A673 (cell line): ENCODE data around the gene HAGH.

Source experiments
- EZH2 ChIP-seq: fragments of 200-600 bp; sonication (generic); IDR thresholded peaks from 2 replicates; pipeline ENCODE4 v1.6.1; 2017; ENCODE audit warnings: borderline replicate concordance, low read depth, mild to moderate bottlenecking, mixed read lengths, antibody characterized with exemption, low read length; ENCODE audit not compliant: poor library complexity, severe bottlenecking
- TF ChIP-seq, protein P1 (sequence below): fragments of 300-800, 200-600 bp; sonication (generic); conservative IDR thresholded peaks from 2 replicates; pipeline ENCODE4 v1.5.1; 2017; ENCODE audit warnings: low read depth, mild to moderate bottlenecking, antibody characterized with exemption, low read length, moderate library complexity, mixed read lengths

DNA sequence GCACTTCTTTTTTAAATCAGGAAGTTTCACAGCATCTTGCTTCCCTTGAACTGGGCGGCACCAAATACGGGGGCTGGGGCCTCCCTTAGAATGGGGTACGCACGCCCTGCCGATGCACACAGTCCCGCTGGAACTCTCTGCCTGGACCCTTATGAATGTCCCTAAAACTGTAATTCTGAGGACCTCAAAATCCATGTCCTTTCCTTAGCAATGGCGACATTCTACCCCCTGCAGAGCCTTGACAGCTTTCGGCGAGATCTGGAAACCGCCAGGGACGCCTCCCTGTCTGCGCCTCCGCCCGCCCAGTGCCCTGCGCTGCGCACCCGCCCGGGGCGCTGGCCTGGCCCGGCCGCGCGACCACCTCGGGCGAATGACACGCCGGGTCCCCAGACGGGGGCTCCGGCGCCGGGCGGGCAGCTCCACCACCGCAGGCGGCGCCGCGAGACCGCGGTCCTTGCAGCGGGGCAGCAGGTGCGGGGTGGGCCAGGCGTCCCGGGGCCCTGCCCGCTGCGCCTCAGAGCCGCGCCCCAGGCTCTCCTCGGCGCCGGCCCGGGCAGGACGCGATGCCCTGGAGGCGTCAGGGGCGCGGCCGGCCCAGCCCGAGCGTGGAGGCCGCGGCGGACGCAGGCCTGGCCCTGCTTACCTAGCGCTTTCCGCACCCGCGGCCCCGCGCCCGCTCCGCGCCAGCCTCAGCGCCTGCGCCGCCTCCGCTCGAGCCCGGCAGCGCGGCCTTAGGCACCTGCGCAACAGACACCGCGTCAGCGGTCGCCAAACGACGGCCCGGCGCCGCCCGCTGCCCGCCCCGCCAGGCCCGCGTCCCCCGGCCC lies 548 bp downstream of the HAGH start:
- TF ChIP-seq, protein P1, sequence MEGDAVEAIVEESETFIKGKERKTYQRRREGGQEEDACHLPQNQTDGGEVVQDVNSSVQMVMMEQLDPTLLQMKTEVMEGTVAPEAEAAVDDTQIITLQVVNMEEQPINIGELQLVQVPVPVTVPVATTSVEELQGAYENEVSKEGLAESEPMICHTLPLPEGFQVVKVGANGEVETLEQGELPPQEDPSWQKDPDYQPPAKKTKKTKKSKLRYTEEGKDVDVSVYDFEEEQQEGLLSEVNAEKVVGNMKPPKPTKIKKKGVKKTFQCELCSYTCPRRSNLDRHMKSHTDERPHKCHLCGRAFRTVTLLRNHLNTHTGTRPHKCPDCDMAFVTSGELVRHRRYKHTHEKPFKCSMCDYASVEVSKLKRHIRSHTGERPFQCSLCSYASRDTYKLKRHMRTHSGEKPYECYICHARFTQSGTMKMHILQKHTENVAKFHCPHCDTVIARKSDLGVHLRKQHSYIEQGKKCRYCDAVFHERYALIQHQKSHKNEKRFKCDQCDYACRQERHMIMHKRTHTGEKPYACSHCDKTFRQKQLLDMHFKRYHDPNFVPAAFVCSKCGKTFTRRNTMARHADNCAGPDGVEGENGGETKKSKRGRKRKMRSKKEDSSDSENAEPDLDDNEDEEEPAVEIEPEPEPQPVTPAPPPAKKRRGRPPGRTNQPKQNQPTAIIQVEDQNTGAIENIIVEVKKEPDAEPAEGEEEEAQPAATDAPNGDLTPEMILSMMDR: no peak
- TF ChIP-seq EZH2: no peak
